HG03064 (cell line): Measurements from ENCODE around the gene GPR171.
"Not testable (repeated sequence)": the region's sequence is repeated elsewhere in the genome, so short reads cannot be mapped to it uniquely, and the experiment has no call there.

Source experiments
- ATAC-seq: cut with Tn5 transposase; IDR thresholded peaks from one replicate; pipeline ENCODE4 v1.9.1; 2021; ENCODE audit warnings: low read depth; ENCODE audit not compliant: unreplicated experiment

GPR171 gene

GRCh38 chr3:151203051-151203420, at the start of gene GPR171:
GPR171 (minus strand) TSS chr3:151203216; CDS start chr3:151199386, 3,830 bp downstream.
- peak; percentile 92 for ATAC-seq

- ATAC-seq, result no peak
Measured at GRCh38 chr3:151248772-151249337, 45.8 kb upstream of the GPR171 start.

- not testable (repeated sequence) for ATAC-seq
Measured at GRCh38 chr3:151242006-151242405, 39.0 kb upstream of the GPR171 start.

- no peak for ATAC-seq
Measured at GRCh38 chr3:151236736-151237135, 33.7 kb upstream of the GPR171 start.

GRCh38 chr3:151236316-151236715, 33.3 kb upstream of the GPR171 start:
- ATAC-seq, result no peak

GRCh38 chr3:151234825-151235224, 31.8 kb upstream of the GPR171 start:
- no peak for ATAC-seq

GRCh38 chr3:151232991-151233390, 30.0 kb upstream of the GPR171 start:
- ATAC-seq, result no peak

- ATAC-seq, result not testable (repeated sequence)
Measured at GRCh38 chr3:151232403-151232802, 29.4 kb upstream of the GPR171 start.

- no peak for ATAC-seq
Measured at GRCh38 chr3:151230646-151231045, 27.6 kb upstream of the GPR171 start.

GRCh38 chr3:151228666-151229040, 25.6 kb upstream of the GPR171 start:
- ATAC-seq, result no peak

- peak; percentile 81 for ATAC-seq
Measured at GRCh38 chr3:151227807-151228665, 25.0 kb upstream of the GPR171 start.

- peak; percentile 29 for ATAC-seq
Measured at GRCh38 chr3:151227266-151227806, 24.3 kb upstream of the GPR171 start.

GRCh38 chr3:151226825-151227224, 23.8 kb upstream of the GPR171 start:
- no peak for ATAC-seq

GRCh38 chr3:151226088-151226563, 23.1 kb upstream of the GPR171 start:
- ATAC-seq, result no peak

- no peak for ATAC-seq
Measured at GRCh38 chr3:151225040-151225975, 22.3 kb upstream of the GPR171 start.

- no peak for ATAC-seq
Measured at GRCh38 chr3:151224268-151224866, 21.4 kb upstream of the GPR171 start.

- ATAC-seq, result no peak
Measured at GRCh38 chr3:151219056-151219455, 16.0 kb upstream of the GPR171 start.

GRCh38 chr3:151218136-151218535, 15.1 kb upstream of the GPR171 start:
- no peak for ATAC-seq

GRCh38 chr3:151216641-151217607, 13.9 kb upstream of the GPR171 start:
- no peak for ATAC-seq
